ENCODE results near the gene RFX8.
A peak's percentile ranks its signal among the peaks of the same experiment; 100 is the strongest.
"Not testable (repeated sequence)": the region's sequence is repeated elsewhere in the genome, so short reads cannot be mapped to it uniquely, and the experiment has no call there.

Gene RFX8

DNA sequence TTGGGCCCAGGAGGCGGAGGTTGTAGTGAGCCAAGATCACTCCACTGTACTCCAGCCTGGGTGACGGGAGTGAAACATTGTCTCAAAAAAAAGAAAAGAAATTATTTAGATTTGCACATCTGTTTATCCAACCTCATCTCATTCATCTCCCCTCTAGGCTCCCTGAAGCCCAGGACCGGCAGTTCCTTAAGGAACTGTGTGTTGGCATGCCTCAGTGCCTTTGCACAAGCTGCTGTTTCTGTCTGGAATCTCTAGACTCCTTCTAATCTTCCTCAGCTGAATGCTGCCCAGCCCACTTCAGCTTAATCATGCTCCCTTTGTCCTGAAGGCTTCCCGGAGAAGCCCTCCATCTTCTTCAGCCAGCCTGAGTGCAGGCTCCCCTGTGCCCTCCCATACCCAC is 10.9 kb upstream of the RFX8 start:
- DNase-seq: no peak

DNA sequence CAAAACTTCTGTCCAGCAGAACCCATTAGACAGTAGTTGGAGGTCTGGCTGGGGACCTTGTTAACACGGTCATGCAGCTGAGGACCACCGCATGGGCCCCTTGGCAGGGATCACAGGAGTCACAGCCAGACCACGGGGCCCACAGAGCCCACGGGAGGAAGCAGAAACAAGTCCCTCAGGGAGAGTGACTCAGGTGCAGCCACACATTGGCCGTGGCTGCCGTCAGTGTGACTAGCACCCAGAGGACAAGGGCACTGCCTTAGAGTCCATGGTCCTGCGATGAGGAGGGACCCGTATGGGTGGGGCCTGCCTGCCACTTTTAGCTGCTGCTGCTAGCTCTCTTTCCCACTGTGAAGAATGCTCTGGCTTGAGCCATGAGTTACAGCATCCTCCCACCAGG is 5.9 kb upstream of the RFX8 start:
- DNase-seq: no peak

DNA sequence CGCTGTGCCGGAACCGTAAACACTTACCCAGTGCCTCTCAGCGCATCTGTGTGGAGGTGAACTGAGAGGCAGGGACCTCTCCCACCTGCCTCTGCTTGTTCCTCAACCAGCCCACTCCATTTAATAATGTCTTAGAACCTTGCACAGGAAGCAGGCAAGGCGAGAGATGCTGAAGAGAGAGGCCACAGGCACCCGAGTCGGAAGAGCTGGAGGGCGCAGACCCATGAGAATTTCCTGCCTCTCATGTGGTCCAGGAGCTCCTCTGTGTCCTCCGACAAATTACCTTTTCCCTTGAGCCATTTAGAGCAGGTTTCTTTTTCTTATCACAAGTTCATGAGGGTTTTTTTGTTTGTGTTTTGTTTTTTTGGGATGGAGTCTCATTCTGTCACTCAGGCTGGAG is 4.9 kb upstream of the RFX8 start:
- no peak for DNase-seq

DNA sequence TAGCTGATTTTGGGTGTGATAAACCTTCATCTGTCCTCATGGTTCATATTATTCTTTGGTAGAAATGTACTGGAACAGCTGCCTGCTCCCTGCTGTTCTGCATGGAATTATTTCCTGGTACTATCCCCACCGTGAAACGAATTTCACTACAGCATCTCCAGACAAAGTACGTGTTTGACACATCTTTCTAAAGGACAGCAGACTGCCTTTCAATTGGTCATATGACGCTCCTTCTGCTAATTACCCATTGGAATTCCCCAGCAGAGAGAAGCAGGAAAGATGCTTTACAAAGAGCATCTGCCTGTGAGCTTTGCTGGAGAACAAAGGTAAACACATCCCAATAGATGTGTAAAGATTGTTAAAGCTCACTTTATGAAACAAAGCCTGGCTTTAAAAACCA is 4.4 kb upstream of the RFX8 start:
- DNase-seq: no peak

DNA sequence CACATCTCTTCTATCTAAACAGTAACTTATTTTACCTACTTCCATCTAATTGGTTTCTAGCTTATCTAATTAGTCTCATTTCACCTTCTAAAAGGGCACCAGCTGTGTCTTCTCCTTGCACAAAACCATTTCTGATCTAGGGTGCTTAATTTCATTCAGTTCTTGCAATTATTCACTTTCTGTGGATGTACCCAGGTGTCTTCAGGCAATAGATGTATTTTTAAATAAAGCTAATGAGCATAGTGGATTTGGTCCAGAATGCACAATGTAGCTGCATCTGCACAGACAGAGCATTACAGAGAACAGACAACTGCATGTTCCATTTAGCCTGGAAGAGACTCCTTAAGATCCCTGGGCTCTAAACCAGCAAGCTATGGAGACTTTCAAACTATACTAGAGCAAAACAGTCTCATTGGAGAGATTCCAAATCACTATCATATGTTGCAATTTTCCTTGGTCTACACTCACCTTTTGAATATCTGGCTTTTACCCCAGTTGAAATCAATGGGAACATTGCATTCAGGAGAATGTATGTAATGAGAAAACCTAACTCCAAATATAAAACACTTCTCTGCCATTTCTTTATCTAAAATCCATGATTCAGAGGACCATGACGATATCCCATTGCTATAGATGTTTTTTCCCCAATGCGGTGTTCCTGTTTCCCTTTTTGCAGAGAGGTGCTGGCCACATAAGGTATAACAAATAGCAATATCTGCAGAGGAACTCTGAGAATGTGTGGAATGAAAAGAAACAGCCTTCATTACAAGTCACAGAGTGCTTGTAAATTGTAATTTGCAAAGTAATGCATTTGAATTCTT is 3.5 kb upstream of the RFX8 start:
- no peak for DNase-seq

DNA sequence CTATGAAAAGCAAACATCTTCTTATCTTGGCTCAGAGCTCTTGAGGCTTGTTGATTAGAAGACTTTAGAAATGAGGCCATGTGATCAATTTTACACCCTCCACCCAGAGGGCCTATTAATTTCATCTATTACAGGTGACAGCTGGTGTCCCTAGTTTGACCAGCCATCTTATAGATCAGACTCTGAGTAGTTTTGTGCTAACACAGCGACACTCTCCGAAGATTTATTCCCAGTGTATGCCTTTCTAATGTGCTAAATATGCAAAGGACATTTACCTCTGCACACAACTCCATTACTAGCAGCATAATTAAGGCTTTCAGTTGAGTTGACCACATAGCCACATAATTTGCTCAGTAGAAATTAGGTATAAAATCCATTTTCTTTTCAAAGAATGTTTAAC is 2.6 kb upstream of the RFX8 start:
- DNase-seq: no peak

DNA sequence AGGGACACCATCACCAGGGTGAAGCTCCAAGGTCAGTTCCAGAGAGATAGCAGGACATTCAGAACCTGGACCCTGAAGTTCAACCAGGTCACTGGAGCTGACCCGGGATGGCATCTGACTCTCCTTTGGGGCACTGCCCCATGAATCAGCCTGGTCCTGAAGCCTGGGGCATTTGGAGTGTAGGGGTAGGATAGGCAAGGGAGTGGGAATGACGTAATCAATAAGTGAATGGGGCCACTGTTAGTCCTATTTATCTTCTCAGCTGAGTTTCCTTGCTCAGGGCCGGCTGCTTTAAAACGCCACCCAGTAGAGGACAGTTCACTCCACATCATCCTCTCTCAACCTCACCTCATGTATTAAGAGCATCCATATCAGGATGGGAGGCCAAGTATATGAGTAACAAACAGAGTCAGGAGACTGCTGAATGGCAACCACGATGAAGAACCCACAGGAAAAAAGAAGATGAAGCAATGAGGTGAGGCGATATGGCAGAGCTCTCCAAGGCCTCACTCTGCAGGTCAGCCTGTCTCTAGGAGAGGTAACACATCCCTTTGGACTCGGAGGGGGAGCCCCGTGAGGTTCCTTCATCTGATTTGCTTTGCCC is 1.8 kb upstream of the RFX8 start:
- no peak for DNase-seq

DNA sequence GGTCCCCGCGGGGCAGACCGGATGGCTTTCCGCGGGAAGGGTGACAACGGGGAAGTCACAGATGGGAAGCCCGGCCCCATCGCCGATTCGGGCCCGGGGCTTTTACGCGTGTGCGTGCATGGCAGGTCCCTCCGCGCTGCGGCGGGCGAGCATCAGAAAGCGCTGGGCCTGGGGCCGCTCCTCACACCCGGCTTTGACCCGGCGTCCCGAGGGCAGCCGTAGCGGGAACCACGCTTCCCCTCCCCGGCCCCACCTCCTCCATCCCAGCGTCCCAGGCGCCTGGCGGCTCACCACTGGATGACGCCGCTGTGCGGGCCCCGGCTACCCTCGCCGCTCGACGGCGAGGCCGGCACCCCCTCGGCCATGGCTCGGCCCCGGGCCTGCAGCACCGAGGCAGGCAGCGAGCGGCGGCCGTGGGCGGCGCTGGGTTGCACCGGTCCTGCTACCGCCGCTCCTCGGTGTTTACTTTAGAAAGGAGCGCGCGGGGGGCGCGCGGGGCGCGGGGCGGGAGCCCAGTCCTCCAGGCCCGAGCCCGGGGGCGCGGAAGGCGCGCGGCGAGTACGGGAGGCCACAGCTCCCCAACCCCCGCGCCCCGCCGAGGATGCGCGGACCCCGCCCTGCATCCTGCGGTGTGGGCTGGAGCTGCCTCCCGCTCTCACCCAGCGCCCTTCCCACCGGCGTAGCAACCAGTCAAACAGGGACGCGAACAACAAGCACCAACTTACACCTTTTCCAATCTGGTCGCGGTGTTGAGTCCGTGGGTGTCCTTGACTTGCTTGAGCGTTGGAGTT is 806 bp downstream of the RFX8 start:
- peak; percentile 6 to 13 for DNase-seq

DNA sequence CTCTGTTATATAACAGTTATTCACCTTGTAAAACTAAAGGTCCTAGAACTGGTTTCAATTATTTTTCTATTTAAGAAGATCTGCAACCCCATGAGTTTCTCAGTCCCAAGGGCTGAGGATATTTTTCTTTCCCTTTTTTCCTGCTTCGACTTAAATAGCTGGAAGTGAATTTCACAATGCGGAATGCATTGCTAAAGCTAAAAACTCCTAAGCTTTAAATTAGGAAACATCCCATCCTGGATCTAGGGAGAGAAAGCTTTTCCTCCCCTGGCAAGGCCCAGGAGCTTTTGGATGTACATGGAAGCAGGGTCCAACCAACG is 1.4 kb downstream of the RFX8 start:
- DNase-seq: no peak

DNA sequence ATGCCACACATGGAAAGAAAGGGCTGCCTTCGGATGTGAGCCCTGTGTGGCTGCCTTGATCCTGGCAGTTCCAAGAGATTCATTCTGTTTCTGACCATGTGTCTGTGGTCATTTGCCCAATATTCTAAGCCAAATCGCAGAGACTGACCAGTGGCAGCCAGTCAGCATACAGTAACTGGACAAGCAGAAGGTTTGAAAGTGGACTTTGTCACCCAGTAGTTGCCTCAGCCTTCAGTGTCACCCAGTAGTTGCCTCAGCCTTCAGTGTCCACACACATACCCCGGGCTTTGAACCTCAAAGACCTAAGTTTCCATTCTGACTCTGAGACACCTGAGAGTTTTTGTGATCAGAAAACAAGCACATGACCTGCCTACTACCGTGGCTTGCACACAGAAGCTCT is 5.0 kb downstream of the RFX8 start:
- no peak for DNase-seq

DNA sequence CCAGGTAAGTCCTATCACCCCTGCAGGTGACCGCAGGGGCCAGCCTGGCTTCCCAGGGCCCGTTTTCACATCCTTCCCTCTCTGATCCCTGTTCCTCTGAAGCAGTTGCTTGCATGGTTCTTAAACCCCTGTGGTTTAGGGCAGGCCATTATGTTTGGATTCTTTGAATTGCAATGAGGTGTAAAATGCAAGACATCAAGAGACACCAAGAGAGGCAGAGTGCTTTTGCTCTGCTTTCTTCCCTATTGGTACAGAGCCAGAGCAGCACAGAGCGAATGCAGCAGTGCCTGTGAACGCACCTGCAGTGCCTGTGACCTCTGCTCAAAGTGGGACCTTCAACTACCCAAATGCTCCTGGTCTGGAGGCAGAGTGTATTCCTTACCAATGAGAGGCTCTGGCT is 7.6 kb downstream of the RFX8 start:
- no peak for DNase-seq

DNA sequence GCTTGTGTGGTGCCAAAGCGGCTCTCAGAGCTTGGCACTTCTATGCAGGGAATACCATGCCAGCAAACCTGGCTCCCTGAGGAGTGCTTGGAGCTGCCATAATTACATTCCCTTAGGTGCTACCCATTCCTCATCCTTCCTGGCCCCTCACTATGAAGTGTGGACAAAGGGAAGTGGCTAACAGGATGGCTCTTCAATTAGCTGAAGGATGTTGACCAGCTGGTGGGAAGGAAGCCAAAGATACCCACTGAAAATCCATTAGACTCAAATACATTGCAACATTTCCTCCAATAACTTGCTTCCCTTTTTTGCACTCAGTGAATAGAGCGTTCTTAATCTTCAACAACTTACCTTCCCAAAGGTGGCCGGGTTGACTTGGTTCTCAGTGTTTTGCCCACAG is 8.5 kb downstream of the RFX8 start:
- DNase-seq: no peak

DNA sequence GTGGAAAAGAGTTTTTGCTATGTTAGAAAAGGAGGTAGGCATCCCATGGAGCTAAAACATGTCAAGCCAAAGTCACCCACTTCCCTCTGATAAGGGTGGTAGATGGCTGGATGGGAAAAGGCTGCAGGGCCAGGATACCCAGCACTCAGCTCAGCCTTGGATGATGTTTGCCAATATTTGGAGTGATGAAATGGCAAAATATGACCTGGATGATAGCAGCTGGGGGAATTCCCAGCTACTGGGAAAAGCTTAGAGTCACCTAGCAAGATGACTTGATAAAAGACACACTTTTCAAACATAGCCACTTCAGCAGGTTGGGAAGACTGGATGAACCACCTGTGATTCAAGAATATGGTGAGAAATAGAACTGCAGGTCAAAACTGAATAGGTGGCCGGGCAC is 10.1 kb downstream of the RFX8 start:
- DNase-seq: no peak

DNA sequence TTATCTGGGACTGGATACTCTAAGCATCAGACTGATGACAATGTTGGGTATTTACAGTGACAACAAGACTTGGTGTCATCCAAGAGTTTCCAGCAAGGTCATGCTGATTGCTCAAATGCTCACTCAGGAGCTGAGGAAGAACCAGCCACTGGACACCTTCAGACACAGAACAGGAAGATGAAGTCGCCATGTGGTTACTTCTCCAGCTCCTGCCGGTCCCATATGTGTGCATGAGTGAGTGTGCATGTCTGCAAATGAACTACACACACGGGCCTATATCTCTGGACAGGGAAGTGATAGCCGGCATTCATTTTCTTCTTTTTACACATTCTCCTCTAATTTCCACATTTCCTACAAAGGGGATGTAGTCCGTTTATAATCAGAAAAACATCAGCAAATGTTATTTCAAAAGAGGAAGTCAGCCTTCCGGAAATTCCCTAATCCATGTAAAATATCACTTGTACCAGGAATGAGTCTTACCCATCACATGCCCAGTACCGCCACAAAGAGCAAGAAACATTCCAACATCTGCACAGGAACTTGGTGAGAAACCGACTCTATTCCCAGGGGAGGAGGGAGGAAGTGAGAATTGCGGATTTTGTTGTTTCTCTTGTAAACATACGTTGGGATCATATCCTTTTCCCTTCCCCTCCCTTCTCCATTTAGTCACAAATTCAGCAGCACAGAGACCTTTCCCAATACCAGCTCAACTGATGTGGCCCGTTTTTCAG is 10.8 kb downstream of the RFX8 start:
- no peak for DNase-seq

DNA sequence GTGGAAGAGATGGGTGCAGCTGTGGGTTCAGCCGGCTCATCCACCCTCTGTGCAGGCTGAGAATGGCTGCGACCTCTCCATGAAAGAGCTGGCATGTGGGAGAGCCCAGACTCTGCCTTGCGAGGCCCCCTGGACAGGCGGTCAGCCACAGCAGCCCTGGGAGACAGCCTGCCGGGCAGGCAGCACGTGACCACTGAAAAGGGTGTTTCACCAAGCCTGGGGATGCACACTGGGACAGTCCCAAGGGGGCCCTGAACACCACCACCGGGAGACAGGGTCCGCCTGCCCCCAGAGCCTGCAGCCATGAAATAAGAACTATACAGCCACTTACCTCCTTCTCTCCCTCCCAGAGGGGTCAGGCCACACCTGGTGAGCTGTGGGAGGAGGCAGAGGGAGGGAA is 11.5 kb downstream of the RFX8 start:
- DNase-seq: no peak

DNA sequence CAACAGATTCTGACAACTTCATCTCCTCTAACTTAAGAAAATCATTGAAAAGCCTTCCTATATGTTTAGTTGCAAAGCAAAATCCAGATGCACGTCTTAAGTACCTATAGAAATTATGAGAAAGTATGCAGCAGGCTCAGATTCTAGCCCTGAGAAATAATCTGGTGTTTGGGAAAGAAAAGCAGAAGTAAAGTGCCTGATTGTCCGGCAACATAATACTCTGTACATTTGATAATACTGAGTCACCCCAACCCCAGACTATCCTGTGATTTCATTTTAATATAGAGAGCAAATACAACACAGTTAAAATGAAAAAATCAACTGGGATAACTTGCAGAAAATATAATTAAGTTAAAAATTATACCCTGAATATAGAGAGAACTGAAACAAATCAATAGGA is 13.5 kb downstream of the RFX8 start:
- DNase-seq: no peak

DNA sequence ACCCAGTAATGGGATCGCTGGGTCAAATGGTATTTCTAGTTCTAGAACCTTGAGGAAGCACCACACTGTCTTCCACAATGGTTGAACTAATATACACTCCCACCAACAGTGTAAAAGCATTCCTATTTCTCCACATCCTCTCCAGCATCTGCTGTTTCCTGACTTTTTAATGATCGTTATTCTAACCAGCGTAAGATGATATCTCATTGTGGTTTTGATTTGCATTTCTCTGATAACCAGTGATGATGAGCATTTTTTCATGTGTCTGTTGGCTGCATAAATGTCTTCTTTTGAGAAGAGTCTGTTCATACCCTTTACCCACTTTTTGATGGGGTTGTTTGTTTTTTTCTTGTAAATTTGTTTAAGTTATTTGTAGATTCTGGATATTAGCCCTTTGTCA is 20.5 kb downstream of the RFX8 start:
- not testable (repeated sequence) for DNase-seq

DNA sequence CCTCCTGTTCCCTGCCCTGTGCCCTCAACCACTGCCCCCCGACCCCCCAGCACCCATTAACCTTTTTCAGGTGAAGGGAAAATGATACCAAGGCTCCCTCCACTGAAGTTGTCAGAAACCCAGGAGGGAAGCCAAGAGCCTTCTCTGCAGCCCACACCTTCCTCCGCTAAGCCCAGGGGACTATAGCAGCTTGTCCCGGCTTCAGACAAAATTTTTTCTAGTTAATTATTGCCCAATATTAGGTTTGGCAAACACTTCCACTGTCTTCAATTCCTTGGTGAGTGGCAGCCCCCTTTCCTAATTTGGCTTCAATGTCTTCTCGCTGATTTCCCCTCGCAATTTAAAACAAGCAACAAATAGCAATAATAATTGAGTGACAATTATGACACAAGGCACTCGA is 23.9 kb downstream of the RFX8 start:
- no peak for DNase-seq

DNA sequence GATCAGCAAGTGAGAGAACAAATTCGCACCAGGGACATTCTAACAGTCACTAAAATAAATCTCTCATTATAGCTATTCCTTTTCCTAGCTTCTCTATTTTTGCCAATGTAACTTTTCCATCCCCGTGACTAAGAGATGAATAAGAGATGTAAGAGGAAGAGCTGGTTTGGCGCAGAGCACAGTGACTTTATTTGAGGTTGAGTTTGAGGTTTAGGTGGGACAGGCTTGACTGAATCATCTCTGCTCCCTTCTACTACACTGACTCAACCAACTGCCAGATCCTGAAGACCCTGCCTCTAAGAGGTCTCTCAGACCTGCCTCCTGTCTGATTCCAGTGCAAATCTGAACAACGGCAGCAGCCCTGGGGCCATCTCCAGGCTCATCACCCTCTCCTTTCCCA is 28.0 kb downstream of the RFX8 start:
- no peak for DNase-seq

DNA sequence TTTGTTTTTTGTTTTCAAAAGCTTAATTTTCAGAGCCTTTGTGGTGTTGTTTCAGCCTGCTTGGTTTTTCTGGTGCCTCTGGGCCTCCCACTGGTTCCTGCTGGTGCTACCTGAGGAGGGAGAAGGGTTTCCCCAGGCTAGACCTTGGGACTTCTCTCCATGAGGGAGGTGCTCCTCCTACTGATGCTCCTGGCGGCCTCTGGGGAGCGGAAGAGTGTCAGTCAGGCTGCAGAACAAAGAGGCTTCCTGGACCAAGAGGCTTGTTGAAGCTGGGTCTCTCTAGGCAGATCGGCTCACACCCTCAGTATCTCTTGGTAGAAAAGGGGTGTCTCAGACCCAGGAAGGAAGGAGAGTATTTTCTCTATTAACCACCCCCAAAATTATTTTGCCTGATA is 32.2 kb downstream of the RFX8 start:
- DNase-seq: no peak

DNA sequence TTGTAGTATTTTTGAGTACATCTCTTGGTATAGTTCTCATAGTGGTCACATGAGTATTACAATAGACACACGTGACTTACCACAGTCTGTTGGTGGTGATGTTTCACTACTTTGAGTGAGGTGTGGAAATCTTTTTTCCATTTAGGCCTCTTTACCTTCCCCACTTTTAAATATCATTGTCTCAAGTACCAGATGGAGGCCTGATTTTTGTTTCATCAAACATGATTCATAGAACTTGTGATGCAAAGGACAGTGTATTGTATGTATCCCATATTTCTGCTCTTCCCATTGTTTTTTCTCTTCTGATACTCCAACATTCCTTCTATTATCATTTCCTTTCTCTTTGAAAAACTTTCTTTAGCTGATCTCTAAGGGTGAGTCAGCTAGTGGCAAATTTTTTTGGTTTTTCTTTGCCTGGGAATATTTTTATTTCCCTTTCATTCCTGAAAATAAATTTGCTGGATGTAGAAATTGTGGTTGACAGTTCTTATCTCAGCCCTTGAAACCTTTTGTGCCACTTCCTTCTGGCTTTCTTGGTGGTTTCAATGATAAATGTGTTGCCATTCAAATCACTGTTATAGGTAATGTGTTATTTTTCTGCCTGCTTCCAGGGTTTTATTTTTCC is 32.8 kb downstream of the RFX8 start:
- no peak for DNase-seq

DNA sequence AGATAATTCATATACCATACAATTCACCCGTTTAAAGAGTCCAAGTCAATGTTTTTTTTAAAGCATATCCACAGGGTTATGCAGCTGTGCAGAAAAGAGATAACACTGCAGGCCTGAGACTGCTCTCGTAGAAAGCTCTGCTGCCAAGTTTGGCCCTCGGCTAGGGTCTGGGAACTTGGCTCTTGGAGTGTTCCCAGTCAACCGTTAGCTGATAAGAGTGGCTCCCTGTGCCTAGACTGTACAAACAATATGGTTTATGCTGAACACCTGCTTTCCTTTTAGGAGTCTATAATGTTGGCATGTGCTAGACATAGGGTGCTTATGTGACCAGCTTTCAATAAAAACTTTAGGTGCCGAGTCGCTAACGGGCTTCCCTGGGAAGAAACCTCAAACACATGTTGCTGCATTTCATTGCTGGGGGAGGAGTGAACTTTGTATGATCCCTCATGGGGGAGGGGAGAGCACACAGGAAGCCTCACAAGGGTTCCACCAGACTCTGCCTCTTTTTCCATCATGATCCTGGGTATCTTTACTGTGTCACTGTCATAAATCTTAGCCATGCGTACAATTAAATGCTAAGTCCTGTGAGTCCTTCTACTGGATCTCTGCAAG is 34.7 kb downstream of the RFX8 start:
- DNase-seq: no peak

DNA sequence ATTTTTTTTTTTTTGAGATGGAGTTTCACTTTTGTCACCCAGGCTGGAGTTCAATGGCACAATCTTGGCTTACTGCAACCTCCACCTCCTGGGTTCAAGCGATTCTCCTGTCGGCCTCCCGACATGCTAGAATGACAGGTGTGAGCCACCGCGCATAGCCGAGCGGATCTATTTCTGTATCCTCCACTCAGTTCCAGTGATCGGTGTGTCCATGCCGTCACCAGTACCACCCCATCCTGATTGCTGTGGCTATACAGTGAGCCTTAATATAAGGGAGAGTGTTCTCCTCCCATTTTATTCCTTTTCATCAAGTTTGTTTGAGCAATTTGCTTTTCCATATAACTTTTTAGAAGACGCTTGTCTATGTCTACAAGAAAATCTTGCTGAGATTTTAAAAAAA is 35.2 kb downstream of the RFX8 start:
- DNase-seq: no peak
